Frontal cortex (tissue), 4 donors: ENCODE results near the gene CEP41. TPM values are rescaled to one million over a fixed set of nuclear protein-coding genes. Genes with fewer than 3 reads are reported as not detected.
"Not testable (repeated sequence)": the region's sequence is repeated elsewhere in the genome, so short reads cannot be mapped to it uniquely, and the experiment has no call there.

Experiments
- DNase-seq, 2 donors: peaks; one replicate each; pipeline ENCODE4 v3.0.0; 2012; ENCODE audit warnings: low spot score in 2 of 2
- FAIRE-seq: peaks from 2 replicates; lab custom pipeline; 2012; peaks lifted over from hg19 to GRCh38; lab: Jason Lieb, UNC
- total RNA-seq: library from RNA; depleted of rRNA; stranded (reverse); fragments of >200 nt; gene quantifications from one replicate; pipeline ENCODE4 v1.2.3, GENCODE V29; 2014
- donor health status: control.
- donor health status: control.
- donor health status: control.

CEP41 gene
- total RNA-seq, 1 donor from 2014 or later: 11.4 TPM

GRCh38 chr7:130463553-130464434 is 23.0 kb upstream of the CEP41 start:
- FAIRE-seq: no peak
- DNase-seq: no peak

DNA sequence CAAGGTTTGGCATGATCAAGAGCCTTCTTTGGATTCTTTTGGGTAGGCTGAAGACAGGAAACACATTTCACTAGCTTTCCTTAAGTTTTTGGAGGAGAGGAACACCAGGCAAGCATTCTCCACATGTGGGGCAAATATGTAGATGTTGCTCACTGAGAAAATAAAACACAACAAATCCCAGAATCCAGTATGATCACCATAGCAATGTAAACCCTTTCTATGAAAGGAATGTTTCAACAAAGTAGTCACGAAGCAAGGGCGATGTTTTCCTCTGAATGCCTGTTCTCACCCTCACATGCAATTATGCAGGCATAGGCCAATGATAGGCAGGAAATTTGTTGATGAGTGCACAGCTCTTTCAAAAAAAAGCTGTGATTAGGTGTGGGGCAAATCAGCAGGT is 20.5 kb upstream of the CEP41 start:
- FAIRE-seq (no peak), DNase-seq (no peak)

- FAIRE-seq (no peak), DNase-seq (no peak)
Measured at GRCh38 chr7:130458257-130458656, 17.4 kb upstream of the CEP41 start.

GRCh38 chr7:130454959-130455358 is 14.1 kb upstream of the CEP41 start:
- DNase-seq (no peak), FAIRE-seq (no peak)

- FAIRE-seq (no peak), DNase-seq (no peak)
Measured at GRCh38 chr7:130452951-130453350, 12.1 kb upstream of the CEP41 start.

DNA sequence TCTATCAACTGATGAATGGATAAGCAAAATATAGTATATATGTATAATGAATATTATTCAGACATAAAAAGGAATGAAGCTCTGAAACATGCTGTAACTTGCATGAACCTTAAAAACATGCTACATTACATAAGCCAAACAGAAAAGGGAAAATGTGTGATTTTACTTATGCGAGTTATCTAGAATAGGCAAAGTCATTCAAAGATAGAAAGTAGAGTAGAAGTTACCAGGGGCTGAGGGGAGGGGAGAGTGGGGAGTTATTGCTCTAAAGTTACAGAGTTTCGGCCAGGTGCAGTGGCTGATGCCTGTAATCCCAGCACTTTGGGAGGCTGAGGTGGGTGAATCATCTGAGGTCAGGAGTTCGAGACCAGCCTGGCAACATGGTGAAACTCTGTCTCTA is 10.5 kb upstream of the CEP41 start:
- not testable (repeated sequence) for DNase-seq, FAIRE-seq

- FAIRE-seq: no peak
Measured at GRCh38 chr7:130446259-130446658, 5.4 kb upstream of the CEP41 start.

DNA sequence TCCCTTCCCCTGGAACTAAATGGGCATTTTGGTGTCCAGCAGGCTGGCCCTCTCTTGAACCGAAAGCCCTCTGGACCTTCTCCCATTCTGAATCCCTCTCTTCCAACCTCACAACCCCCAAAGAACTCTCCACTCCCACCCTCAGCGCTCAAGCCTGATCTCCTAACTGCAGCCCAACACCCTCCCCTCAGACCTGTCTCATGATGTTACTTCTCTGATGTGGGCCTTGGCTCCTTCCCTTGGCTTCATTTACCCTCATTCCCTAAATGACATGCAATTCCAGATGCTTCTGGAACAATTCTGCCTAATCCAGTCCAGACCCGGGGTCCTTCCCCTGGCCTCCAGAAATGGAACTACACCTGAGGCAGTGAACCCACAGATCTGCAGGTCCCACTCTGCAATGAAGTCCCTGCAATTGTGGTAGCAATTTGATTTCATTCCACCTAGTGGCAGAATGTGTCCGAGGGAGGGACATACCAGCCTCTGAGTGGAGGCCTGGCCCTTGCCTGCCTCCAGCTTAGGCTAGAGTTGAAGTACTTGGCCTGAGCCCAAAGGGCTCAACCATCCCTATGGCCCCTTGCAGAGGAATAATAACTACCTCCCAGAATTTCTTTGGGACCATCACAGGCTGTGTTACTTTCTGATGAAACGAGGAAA is 4.1 kb upstream of the CEP41 start:
- FAIRE-seq: no peak
- DNase-seq: no peak

More at GRCh38 chr7:130446259-130446658, 5.4 kb upstream of the CEP41 start:
- no peak for DNase-seq

DNA sequence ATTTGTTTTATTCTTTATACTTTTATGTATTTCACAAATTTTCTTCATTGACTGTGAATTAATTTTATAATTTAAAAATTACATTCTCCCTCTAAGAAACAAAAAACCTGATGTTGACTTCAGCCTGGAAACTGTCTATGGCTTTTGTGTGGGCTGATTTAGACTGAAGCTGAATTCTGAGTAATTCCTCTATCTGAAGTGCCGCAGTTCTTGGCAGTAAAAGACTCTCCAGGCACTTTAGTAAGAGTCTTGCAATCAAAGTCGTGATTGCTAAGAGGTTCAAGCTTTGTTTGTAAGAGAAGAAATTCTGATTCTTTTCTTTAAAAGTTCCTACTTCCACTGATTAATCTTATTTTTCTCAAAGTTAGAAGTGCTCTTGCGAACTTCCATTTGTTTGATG is 3.4 kb upstream of the CEP41 start:
- DNase-seq: peak in 1 of 2 donors; percentile 29

DNA sequence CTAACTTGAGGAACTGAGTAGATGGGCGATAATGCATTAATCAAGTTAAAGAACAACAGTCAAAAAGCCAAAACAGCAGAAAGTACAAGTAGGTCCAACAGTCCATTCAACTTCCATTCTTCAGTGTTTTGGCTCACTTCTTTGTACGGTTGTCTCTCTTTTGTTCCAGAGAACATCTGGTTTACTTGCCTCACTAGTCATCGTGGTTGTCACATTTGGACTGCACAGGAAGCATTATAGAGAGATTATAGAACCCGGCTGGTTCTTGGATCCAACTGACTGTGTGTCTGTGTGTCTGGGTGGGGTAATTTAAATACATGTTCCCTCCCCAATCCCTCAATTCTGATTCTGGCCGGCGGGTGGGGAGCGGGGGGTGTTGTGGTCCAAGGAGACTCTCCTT is 1.8 kb upstream of the CEP41 start:
- DNase-seq (no peak), FAIRE-seq (no peak)

More for the DNA sequence above, 3.4 kb upstream of the CEP41 start:
- FAIRE-seq: no peak

- DNase-seq: peak in 1 of 2 donors; percentile 23
- FAIRE-seq: no peak
Measured at GRCh38 chr7:130441408-130441869, 623 bp upstream of the CEP41 start.

DNA sequence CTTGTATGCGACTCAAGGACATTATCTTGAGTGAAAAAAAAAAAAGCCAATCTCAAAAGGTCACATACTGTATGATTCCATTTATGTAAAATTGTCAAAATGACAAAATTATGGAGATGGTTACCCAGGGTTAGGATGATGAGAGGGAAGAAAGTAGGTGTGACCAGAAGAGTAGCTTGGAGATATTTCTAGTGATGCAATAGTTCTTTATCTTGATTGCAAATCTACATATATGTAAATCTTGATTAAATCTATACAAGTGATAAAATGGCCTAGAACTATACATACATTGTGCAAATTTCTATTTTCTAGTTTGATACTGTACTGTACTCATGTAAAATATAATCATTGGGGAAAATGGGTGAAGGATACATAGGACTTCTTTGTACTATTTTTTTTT is 4.6 kb downstream of the CEP41 start:
- no peak for DNase-seq
- FAIRE-seq: no peak

- FAIRE-seq (no peak), DNase-seq (no peak)
Measured at GRCh38 chr7:130435311-130435854, 5.4 kb downstream of the CEP41 start.

GRCh38 chr7:130433301-130433700 is 7.5 kb downstream of the CEP41 start:
- DNase-seq (no peak), FAIRE-seq (no peak)

- DNase-seq: no peak
- FAIRE-seq: no peak
Measured at GRCh38 chr7:130432886-130433285, 7.9 kb downstream of the CEP41 start.

- FAIRE-seq (no peak), DNase-seq (no peak)
Measured at GRCh38 chr7:130430841-130431666, 9.8 kb downstream of the CEP41 start.

DNA sequence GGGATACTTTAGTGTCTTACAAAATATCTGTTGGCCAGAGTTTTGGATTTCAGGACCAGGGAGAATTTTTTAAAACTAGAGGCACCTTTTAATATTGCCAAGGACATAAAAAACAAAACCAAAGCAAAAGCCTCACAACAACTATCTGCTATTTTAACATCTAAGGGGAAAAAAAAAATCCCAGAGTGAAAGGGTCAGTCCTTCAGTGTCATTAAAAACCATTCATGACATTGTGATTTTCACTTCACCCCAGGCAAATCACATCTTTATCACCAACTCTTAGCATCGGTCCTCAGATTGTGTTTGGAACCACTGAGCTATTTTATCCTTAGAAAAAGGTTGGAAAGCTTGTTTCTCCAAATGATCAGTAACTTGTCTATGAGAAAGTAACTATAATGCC is 10.7 kb downstream of the CEP41 start:
- no peak for DNase-seq
- no peak for FAIRE-seq

GRCh38 chr7:130429019-130429418 is 11.8 kb downstream of the CEP41 start:
- FAIRE-seq: no peak
- DNase-seq: no peak

DNA sequence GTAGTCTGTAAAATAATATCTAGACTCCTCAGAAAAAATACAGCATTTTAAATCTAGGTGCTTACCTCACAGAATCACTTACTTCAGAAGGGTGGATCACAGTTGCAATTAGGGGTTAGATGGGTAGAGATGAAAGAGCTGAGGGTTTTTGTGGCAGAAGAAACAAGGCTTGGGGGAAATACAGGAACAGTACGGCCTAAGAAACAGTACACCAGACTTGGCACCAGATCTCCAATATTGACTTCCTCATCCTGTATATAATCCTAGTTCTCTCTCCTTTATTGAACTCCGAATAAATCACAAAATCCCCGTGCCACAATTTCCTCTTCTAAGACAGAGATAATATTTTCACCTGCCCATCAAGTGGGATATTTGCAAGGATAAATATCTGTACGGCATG is 14.3 kb downstream of the CEP41 start:
- no peak for DNase-seq

DNA sequence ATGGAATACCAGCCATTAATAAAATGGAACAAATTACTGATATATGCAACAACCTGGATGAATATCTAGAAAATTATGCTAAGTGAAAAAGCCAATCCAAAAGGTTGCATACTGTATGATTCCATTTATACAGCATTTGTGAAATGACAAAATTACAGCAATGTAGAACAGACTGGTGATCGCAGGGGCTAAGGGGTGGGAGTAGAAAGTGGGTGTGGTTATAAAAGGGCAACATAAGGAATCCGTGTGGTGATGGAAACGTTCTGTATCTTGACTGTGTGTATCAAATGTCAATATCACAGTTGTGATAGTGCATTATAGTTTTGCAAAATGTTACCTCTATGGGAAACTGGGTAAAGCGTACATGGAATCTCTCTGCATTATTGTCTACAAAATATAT is 15.0 kb downstream of the CEP41 start:
- DNase-seq (no peak), FAIRE-seq (no peak)

More for the DNA sequence above, 14.3 kb downstream of the CEP41 start:
- no peak for FAIRE-seq
